ENCODE data around the gene IMPACT.

- no peak for TF ChIP-seq CTCF (IDR thresholded peaks at IDR 0.05)
- TF ChIP-seq POLR2A (IDR thresholded peaks at IDR 0.05): no peak
Observed at GRCh38 chr18:24432618-24433017, 6.1 kb downstream of the IMPACT start.
